Activated T-helper 1 cell treated with anti-CD3 and anti-CD28 coated beads, Interleukin-2, amount 50 U/mL, for 16 hours (primary cell): ENCODE measurements around the gene ADCY9.
"Not testable (repeated sequence)": the region's sequence is repeated elsewhere in the genome, so short reads cannot be mapped to it uniquely, and the experiment has no call there.

ENCODE experiments used
- DNase-seq, 2 donors: peaks; one replicate each; pipeline ENCODE4 v3.0.0-alpha.2; 2020; ENCODE audit warnings: low read depth in 1 of 2, low spot score in 1 of 2

Gene ADCY9

GRCh38 chr16:3934491-3935181, 181.6 kb downstream of the ADCY9 start:
- no peak for DNase-seq

- DNase-seq: not testable (repeated sequence)
Measured at GRCh38 chr16:3927147-3927546, 189.1 kb downstream of the ADCY9 start.

- no peak for DNase-seq
Measured at GRCh38 chr16:3924763-3925162, 191.5 kb downstream of the ADCY9 start.

- DNase-seq: no peak
Measured at GRCh38 chr16:3922241-3922640, 194.0 kb downstream of the ADCY9 start.

- no peak for DNase-seq
Measured at GRCh38 chr16:3920206-3920605, 196.0 kb downstream of the ADCY9 start.

GRCh38 chr16:3919413-3919812, 196.8 kb downstream of the ADCY9 start:
- no peak for DNase-seq

- no peak for DNase-seq
Measured at GRCh38 chr16:3915426-3916260, 200.6 kb downstream of the ADCY9 start.

- DNase-seq: no peak
Measured at GRCh38 chr16:3912897-3913296, 203.3 kb downstream of the ADCY9 start.
